ENCODE measurements around the gene CREBBP.

CREBBP gene

GRCh38 chr16:3694051-3694450 lies 186.5 kb downstream of the CREBBP start:
- intact Hi-C loops (cut with DNase I; ENCODE audit: low total_unique reads) = loop anchor here (5.0 kb wide), 1 partner anchor 183 kb away; no protein-coding TSS in a partner anchor
- DNase-seq = no peak
- no peak overlapping the region for H3K27ac ChIP-seq
- no peaks in the 10 kb centered on the region for H3K27me3 ChIP-seq
- peaks cover 0 to 14% (median 6%) of the 10 kb centered on the region in 4 donors for H3K4me1 ChIP-seq
- TF ChIP-seq CTCF (IDR thresholded peaks at IDR 0.05) = no peak
- H3K36me3 ChIP-seq = peaks cover 0 to 14% (median 0%) of the 10 kb centered on the region in 3 donors
- H3K9me3 ChIP-seq = no peaks in the 10 kb centered on the region
- no peak overlapping the region for H3K4me3 ChIP-seq

- Histone ChIP-seq H3K27me3 (no peaks in the 10 kb centered on the region), H3K36me3 (peaks cover 10 to 34% (median 14%) of the 10 kb centered on the region in 3 donors), H3K27ac (no peak overlapping the region), H3K4me3 (no peak overlapping the region), H3K4me1 (peaks cover 0 to 14% (median 6%) of the 10 kb centered on the region in 4 donors), H3K9me3 (no peaks in the 10 kb centered on the region)
- intact Hi-C loops (cut with DNase I; ENCODE audit: low total_unique reads) = loop anchor here (1.0 to 5.0 kb wide), 2 partner anchors 38 to 186 kb away; no protein-coding TSS in a partner anchor
- no peak for TF ChIP-seq CTCF (IDR thresholded peaks at IDR 0.05)
- DNase-seq = no peak
Observed at GRCh38 chr16:3691761-3692160, 188.8 kb downstream of the CREBBP start.

- Histone ChIP-seq H3K27me3 (no peaks in the 10 kb centered on the region), H3K4me1 (peaks cover 0 to 14% (median 6%) of the 10 kb centered on the region in 4 donors), H3K27ac (peak overlapping the region; percentile 41 to 59), H3K9me3 (no peaks in the 10 kb centered on the region), H3K4me3 (peak overlapping the region; percentile 36 to 48), H3K36me3 (peaks cover 14 to 40% (median 16%) of the 10 kb centered on the region in 3 donors)
- intact Hi-C loops (cut with DNase I; ENCODE audit: low total_unique reads) = loop anchor here (1.0 to 5.0 kb wide), 2 partner anchors 38 to 186 kb away; no protein-coding TSS in a partner anchor
- DNase-seq = peak in 1 of 2 donors; percentile 30
- TF ChIP-seq CTCF (IDR thresholded peaks at IDR 0.05) = peak in 1 of 2 experiments; percentile 15
Observed at GRCh38 chr16:3690980-3691720, 189.4 kb downstream of the CREBBP start.

- peak; percentile 96 for DNase-seq
- Histone ChIP-seq H3K27me3 (no peaks in the 10 kb centered on the region), H3K27ac (peak overlapping the region; percentile 41 to 59), H3K36me3 (peaks cover 20 to 44% (median 22%) of the 10 kb centered on the region in 3 donors), H3K4me3 (peak overlapping the region; percentile 36 to 48), H3K9me3 (no peaks in the 10 kb centered on the region), H3K4me1 (peaks cover 0 to 14% (median 6%) of the 10 kb centered on the region in 4 donors)
- intact Hi-C loops (cut with DNase I; ENCODE audit: low total_unique reads) = loop anchor here (5.0 kb wide), 1 partner anchor 187 kb away; no protein-coding TSS in a partner anchor
- TF ChIP-seq CTCF (IDR thresholded peaks at IDR 0.05) = peak; percentile 92 to 95
Observed at GRCh38 chr16:3690470-3690928, 190.0 kb downstream of the CREBBP start.

GRCh38 chr16:3689731-3690130 lies 190.8 kb downstream of the CREBBP start:
- peaks cover 0 to 14% (median 6%) of the 10 kb centered on the region in 4 donors for H3K4me1 ChIP-seq
- peaks cover 27 to 44% (median 29%) of the 10 kb centered on the region in 3 donors for H3K36me3 ChIP-seq
- peak overlapping the region in 1 of 2 donors; percentile 59 for H3K27ac ChIP-seq
- TF ChIP-seq CTCF (IDR thresholded peaks at IDR 0.05) = no peak
- no peak overlapping the region for H3K4me3 ChIP-seq
- intact Hi-C loops (cut with DNase I; ENCODE audit: low total_unique reads) = loop anchor here (5.0 kb wide), 1 partner anchor 188 kb away; no protein-coding TSS in a partner anchor
- no peaks in the 10 kb centered on the region for H3K27me3 ChIP-seq
- no peaks in the 10 kb centered on the region for H3K9me3 ChIP-seq
- no peak for DNase-seq
